ENCODE results near the gene CCDC78.

DNA sequence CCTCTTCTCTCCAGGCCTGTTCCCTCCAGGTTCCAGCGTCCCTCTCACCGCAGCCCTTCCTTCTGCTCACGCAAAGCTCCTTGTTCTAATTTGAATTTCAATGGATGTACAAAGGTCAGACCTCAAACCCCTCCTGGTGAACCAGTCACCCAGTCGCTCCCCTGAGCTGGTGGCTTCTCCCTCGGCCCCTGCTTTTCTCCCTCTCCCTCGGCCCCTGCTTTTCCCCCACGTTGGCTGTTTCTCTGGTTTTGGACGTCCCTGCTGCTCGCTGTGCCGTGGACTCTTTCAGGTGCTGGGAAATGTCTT is 25.7 kb upstream of the CCDC78 start:
- TF ChIP-seq BHLHE40 (IDR thresholded peaks at IDR 0.05; ENCODE audit: low read depth, low read length) (no peak), RFX5 (IDR thresholded peaks at IDR 0.05; ENCODE audit: low read depth, low read length) (no peak), SMC3 (IDR thresholded peaks at IDR 0.05; ENCODE audit: low read depth, low read length) (no peak), POLR2A (IDR thresholded peaks at IDR 0.05; ENCODE audit: low read depth, low read length) (no peak), RCOR1 (IDR thresholded peaks at IDR 0.05; ENCODE audit: insufficient replicate concordance, low read length) (no peak), RAD21 (IDR thresholded peaks at IDR 0.05; ENCODE audit: low read length) (no peak), CEBPB (IDR thresholded peaks at IDR 0.05; ENCODE audit: low read depth, low read length) (no peak), MXI1 (IDR thresholded peaks at IDR 0.05; ENCODE audit: borderline replicate concordance, low read depth, low read length) (no peak)
- TF ChIP-seq, protein P1, sequence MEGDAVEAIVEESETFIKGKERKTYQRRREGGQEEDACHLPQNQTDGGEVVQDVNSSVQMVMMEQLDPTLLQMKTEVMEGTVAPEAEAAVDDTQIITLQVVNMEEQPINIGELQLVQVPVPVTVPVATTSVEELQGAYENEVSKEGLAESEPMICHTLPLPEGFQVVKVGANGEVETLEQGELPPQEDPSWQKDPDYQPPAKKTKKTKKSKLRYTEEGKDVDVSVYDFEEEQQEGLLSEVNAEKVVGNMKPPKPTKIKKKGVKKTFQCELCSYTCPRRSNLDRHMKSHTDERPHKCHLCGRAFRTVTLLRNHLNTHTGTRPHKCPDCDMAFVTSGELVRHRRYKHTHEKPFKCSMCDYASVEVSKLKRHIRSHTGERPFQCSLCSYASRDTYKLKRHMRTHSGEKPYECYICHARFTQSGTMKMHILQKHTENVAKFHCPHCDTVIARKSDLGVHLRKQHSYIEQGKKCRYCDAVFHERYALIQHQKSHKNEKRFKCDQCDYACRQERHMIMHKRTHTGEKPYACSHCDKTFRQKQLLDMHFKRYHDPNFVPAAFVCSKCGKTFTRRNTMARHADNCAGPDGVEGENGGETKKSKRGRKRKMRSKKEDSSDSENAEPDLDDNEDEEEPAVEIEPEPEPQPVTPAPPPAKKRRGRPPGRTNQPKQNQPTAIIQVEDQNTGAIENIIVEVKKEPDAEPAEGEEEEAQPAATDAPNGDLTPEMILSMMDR (conservative IDR thresholded peaks at IDR 0.05; ENCODE audit: low read depth, low read length) = no peak

All from IMR-90 (cell line).